Measurements from ENCODE around the gene CADPS.

Gene CADPS

DNA sequence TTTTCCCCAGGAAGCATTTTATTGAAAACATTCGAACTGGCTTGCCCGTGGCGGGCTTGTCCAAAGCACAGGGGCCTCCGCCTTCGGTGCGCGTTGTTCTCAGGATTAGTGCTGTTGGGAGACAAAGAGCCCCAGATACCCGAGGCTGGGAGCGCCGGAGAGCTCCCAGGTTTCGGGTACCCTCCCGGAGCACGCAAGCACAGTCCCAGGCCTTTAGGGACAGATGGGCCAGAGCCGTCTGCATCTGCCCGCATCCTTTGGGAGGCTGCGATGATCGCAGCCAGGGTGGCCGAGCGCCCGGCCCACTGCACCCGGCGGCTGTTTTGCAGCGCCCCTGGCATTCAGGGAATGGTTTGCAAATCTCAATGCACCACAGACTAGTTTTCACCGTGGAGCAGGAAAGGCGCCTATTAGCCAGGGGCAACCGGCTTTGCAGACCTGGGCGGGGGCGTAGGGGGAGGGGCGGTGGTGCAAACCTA is 496.9 kb downstream of the CADPS start:
- Histone ChIP-seq H3K4me1 (ENCODE audit: insufficient read depth, low read length, severe bottlenecking) (no peaks in the 10 kb centered on the region), H3K79me2 (ENCODE audit: insufficient read depth, low read length) (no peaks in the 10 kb centered on the region), H3K4me3 (ENCODE audit: low read depth, low read length, poor library complexity, severe bottlenecking) (no peak overlapping the region), H3K27me3 (ENCODE audit: insufficient read depth, low read length) (no peaks in the 10 kb centered on the region), H2AFZ (ENCODE audit: low read length) (no peak overlapping the region), H3K36me3 (ENCODE audit: insufficient read depth, low read length) (no peaks in the 10 kb centered on the region), H3K4me2 (ENCODE audit: low read length) (no peak overlapping the region), H3K9me3 (ENCODE audit: low read length) (no peaks in the 10 kb centered on the region), H3K27ac (ENCODE audit: low read depth, low read length, poor library complexity, severe bottlenecking) (no peak overlapping the region), H4K20me1 (ENCODE audit: insufficient read depth, low read length) (no peaks in the 10 kb centered on the region), H3K9ac (ENCODE audit: low read length) (no peak overlapping the region), H3F3A (ENCODE audit: insufficient read depth, low read length) (no peaks in the 10 kb centered on the region), H3K9me2 (ENCODE audit: low read depth, low read length) (no peaks in the 10 kb centered on the region)
- no peak for TF ChIP-seq CTCF (IDR thresholded peaks at IDR 0.05; ENCODE audit: low read length)

GRCh38 chr3:62376906-62377877 is 498.0 kb downstream of the CADPS start:
- Histone ChIP-seq H3K79me2 (ENCODE audit: insufficient read depth, low read length) (no peaks in the 10 kb centered on the region), H3K9me3 (ENCODE audit: low read length) (no peaks in the 10 kb centered on the region), H3K27ac (ENCODE audit: low read depth, low read length, poor library complexity, severe bottlenecking) (no peak overlapping the region), H3K9ac (ENCODE audit: low read length) (no peak overlapping the region), H3K9me2 (ENCODE audit: low read depth, low read length) (no peaks in the 10 kb centered on the region), H3K4me2 (ENCODE audit: low read length) (no peak overlapping the region), H4K20me1 (ENCODE audit: insufficient read depth, low read length) (no peaks in the 10 kb centered on the region), H3K27me3 (ENCODE audit: insufficient read depth, low read length) (no peaks in the 10 kb centered on the region), H3K36me3 (ENCODE audit: insufficient read depth, low read length) (no peaks in the 10 kb centered on the region), H3F3A (ENCODE audit: insufficient read depth, low read length) (no peaks in the 10 kb centered on the region), H3K4me3 (ENCODE audit: low read depth, low read length, poor library complexity, severe bottlenecking) (no peak overlapping the region), H2AFZ (ENCODE audit: low read length) (no peak overlapping the region), H3K4me1 (ENCODE audit: insufficient read depth, low read length, severe bottlenecking) (no peaks in the 10 kb centered on the region)
- TF ChIP-seq EZH2 (IDR thresholded peaks at IDR 0.05; ENCODE audit: borderline replicate concordance, low read length) (no peak), CTCF (IDR thresholded peaks at IDR 0.05; ENCODE audit: low read length) (no peak)

GRCh38 chr3:62376454-62376720 is 498.8 kb downstream of the CADPS start:
- H3K36me3 ChIP-seq (ENCODE audit: insufficient read depth, low read length), result no peaks in the 10 kb centered on the region
- no peaks in the 10 kb centered on the region for H3K79me2 ChIP-seq (ENCODE audit: insufficient read depth, low read length)
- H3K9me2 ChIP-seq (ENCODE audit: low read depth, low read length), result no peaks in the 10 kb centered on the region
- H2AFZ ChIP-seq (ENCODE audit: low read length), result no peak overlapping the region
- no peak overlapping the region for H3K4me3 ChIP-seq (ENCODE audit: low read depth, low read length, poor library complexity, severe bottlenecking)
- no peak overlapping the region for H3K27ac ChIP-seq (ENCODE audit: low read depth, low read length, poor library complexity, severe bottlenecking)
- H3K9ac ChIP-seq (ENCODE audit: low read length), result no peak overlapping the region
- no peaks in the 10 kb centered on the region for H3F3A ChIP-seq (ENCODE audit: insufficient read depth, low read length)
- no peaks in the 10 kb centered on the region for H4K20me1 ChIP-seq (ENCODE audit: insufficient read depth, low read length)
- no peaks in the 10 kb centered on the region for H3K4me1 ChIP-seq (ENCODE audit: insufficient read depth, low read length, severe bottlenecking)
- TF ChIP-seq EZH2 (IDR thresholded peaks at IDR 0.05; ENCODE audit: borderline replicate concordance, low read length) (no peak), CTCF (IDR thresholded peaks at IDR 0.05; ENCODE audit: low read length) (no peak)
- no peaks in the 10 kb centered on the region for H3K27me3 ChIP-seq (ENCODE audit: insufficient read depth, low read length)
- no peaks in the 10 kb centered on the region for H3K9me3 ChIP-seq (ENCODE audit: low read length)
- H3K4me2 ChIP-seq (ENCODE audit: low read length), result no peak overlapping the region

Measured in OCI-LY1 (cell line).